ENCODE data around the gene TPD52L1.

The TPD52L1 gene

GRCh38 chr6:125217992-125218391 lies 64.4 kb downstream of the TPD52L1 start:
- Histone ChIP-seq H3K9ac (ENCODE audit: low read length) (no peak overlapping the region), H2BK5ac (ENCODE audit: low read length) (no peak overlapping the region), H2BK120ac (ENCODE audit: low read depth, low read length) (no peak overlapping the region), H3K4ac (ENCODE audit: low read depth, low read length) (no peak overlapping the region), H3K36me3 (ENCODE audit: control insufficient read depth, insufficient read depth, low read length) (no peaks in the 10 kb centered on the region), H4K8ac (ENCODE audit: low read depth, low read length) (no peak overlapping the region), H3K79me1 (ENCODE audit: low read length) (no peaks in the 10 kb centered on the region), H4K5ac (ENCODE audit: low read length) (no peak overlapping the region), H3K23ac (ENCODE audit: low read length) (no peak overlapping the region), H2AK5ac (ENCODE audit: low read length) (no peak overlapping the region), H3K4me3 (ENCODE audit: low read length) (no peak overlapping the region), H3K18ac (ENCODE audit: low read length) (no peak overlapping the region), H3K27ac (ENCODE audit: low read depth, low read length) (no peak overlapping the region), H3K4me2 (ENCODE audit: low read length) (no peak overlapping the region), H3K56ac (ENCODE audit: low read length) (no peak overlapping the region), H3K27me3 (ENCODE audit: insufficient read depth, low read length, poor library complexity) (no peaks in the 10 kb centered on the region), H3K4me1 (ENCODE audit: control insufficient read depth, low read depth, low read length) (no peaks in the 10 kb centered on the region), H3K79me2 (ENCODE audit: control insufficient read depth, insufficient read depth, low read length) (no peaks in the 10 kb centered on the region), H2BK15ac (replicated peaks; ENCODE audit: low read depth) (no peak overlapping the region)
- WGBS (ENCODE audit: extremely low coverage, insufficient coverage, low lambda C conversion rate), result no CpG with 5 or more reads among the region's 2 CpGs
- no peak for DNase-seq

DNA sequence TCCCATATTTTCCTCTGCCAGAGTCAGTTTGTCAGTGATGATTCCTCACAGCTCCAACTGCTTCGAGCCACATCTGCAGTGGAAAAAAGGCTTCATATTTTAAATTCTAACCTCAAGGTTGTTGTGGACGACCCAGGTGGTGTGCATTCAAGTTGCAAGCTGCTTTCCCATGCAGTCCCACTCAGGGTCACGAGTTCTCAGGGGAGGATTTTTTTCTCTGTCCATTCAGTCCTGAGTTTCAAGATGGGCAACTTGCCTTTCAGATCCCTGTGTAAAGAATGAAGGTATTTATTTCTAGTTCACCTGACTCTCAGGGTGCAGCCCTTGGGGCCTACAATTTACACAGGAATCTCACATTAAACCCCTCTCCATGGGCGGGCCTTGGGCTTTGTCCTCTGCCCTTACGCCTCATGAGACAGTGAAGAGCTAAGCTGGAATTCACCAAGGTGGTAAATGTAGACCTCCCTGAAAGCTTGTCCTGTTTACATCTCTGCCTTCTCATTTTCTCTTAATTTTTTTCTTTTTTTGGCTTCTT lies 65.9 kb downstream of the TPD52L1 start:
- H3K79me1 ChIP-seq (ENCODE audit: low read length), result no peaks in the 10 kb centered on the region
- WGBS (ENCODE audit: extremely low coverage, insufficient coverage, low lambda C conversion rate), result no CpG with 5 or more reads among the region's 5 CpGs
- no peak overlapping the region for H2BK15ac ChIP-seq (replicated peaks; ENCODE audit: low read depth)
- no peak overlapping the region for H3K18ac ChIP-seq (ENCODE audit: low read length)
- H3K27me3 ChIP-seq (ENCODE audit: insufficient read depth, low read length, poor library complexity), result no peaks in the 10 kb centered on the region
- no peak overlapping the region for H3K4ac ChIP-seq (ENCODE audit: low read depth, low read length)
- no peak overlapping the region for H4K8ac ChIP-seq (ENCODE audit: low read depth, low read length)
- no peaks in the 10 kb centered on the region for H3K4me1 ChIP-seq (ENCODE audit: control insufficient read depth, low read depth, low read length)
- H3K4me3 ChIP-seq (ENCODE audit: low read length), result no peak overlapping the region
- no peak overlapping the region for H3K23ac ChIP-seq (ENCODE audit: low read length)
- H3K56ac ChIP-seq (ENCODE audit: low read length), result no peak overlapping the region
- H2AK5ac ChIP-seq (ENCODE audit: low read length), result no peak overlapping the region
- H3K4me2 ChIP-seq (ENCODE audit: low read length), result no peak overlapping the region
- H2BK5ac ChIP-seq (ENCODE audit: low read length), result no peak overlapping the region
- no peak overlapping the region for H3K9ac ChIP-seq (ENCODE audit: low read length)
- H3K27ac ChIP-seq (ENCODE audit: low read depth, low read length), result no peak overlapping the region
- H3K36me3 ChIP-seq (ENCODE audit: control insufficient read depth, insufficient read depth, low read length), result no peaks in the 10 kb centered on the region
- DNase-seq, result no peak
- H2BK120ac ChIP-seq (ENCODE audit: low read depth, low read length), result no peak overlapping the region
- H3K79me2 ChIP-seq (ENCODE audit: control insufficient read depth, insufficient read depth, low read length), result no peaks in the 10 kb centered on the region
- H4K5ac ChIP-seq (ENCODE audit: low read length), result no peak overlapping the region

GRCh38 chr6:125220712-125221111 lies 67.1 kb downstream of the TPD52L1 start:
- Histone ChIP-seq H3K36me3 (ENCODE audit: control insufficient read depth, insufficient read depth, low read length) (no peaks in the 10 kb centered on the region), H3K9ac (ENCODE audit: low read length) (no peak overlapping the region), H2AK5ac (ENCODE audit: low read length) (no peak overlapping the region), H3K79me1 (ENCODE audit: low read length) (no peaks in the 10 kb centered on the region), H2BK120ac (ENCODE audit: low read depth, low read length) (no peak overlapping the region), H2BK5ac (ENCODE audit: low read length) (no peak overlapping the region), H3K23ac (ENCODE audit: low read length) (no peak overlapping the region), H3K56ac (ENCODE audit: low read length) (no peak overlapping the region), H3K79me2 (ENCODE audit: control insufficient read depth, insufficient read depth, low read length) (no peaks in the 10 kb centered on the region), H3K4me3 (ENCODE audit: low read length) (no peak overlapping the region), H3K4me1 (ENCODE audit: control insufficient read depth, low read depth, low read length) (no peaks in the 10 kb centered on the region), H3K18ac (ENCODE audit: low read length) (no peak overlapping the region), H3K4ac (ENCODE audit: low read depth, low read length) (no peak overlapping the region), H3K27ac (ENCODE audit: low read depth, low read length) (no peak overlapping the region), H4K5ac (ENCODE audit: low read length) (no peak overlapping the region), H3K27me3 (ENCODE audit: insufficient read depth, low read length, poor library complexity) (no peaks in the 10 kb centered on the region), H2BK15ac (replicated peaks; ENCODE audit: low read depth) (no peak overlapping the region), H3K4me2 (ENCODE audit: low read length) (no peak overlapping the region), H4K8ac (ENCODE audit: low read depth, low read length) (no peak overlapping the region)
- no CpG with 5 or more reads among the region's 2 CpGs for WGBS (ENCODE audit: extremely low coverage, insufficient coverage, low lambda C conversion rate)
- no peak for DNase-seq

GRCh38 chr6:125222531-125223455 lies 69.2 kb downstream of the TPD52L1 start:
- Histone ChIP-seq H3K79me2 (ENCODE audit: control insufficient read depth, insufficient read depth, low read length) (no peaks in the 10 kb centered on the region), H3K36me3 (ENCODE audit: control insufficient read depth, insufficient read depth, low read length) (no peaks in the 10 kb centered on the region), H2BK120ac (ENCODE audit: low read depth, low read length) (no peak overlapping the region), H3K23ac (ENCODE audit: low read length) (no peak overlapping the region), H3K4me3 (ENCODE audit: low read length) (no peak overlapping the region), H2BK5ac (ENCODE audit: low read length) (no peak overlapping the region), H3K4me2 (ENCODE audit: low read length) (no peak overlapping the region), H2AK5ac (ENCODE audit: low read length) (no peak overlapping the region), H3K27me3 (ENCODE audit: insufficient read depth, low read length, poor library complexity) (no peaks in the 10 kb centered on the region), H3K27ac (ENCODE audit: low read depth, low read length) (no peak overlapping the region), H3K79me1 (ENCODE audit: low read length) (no peaks in the 10 kb centered on the region), H2BK15ac (replicated peaks; ENCODE audit: low read depth) (no peak overlapping the region), H3K9ac (ENCODE audit: low read length) (no peak overlapping the region), H3K18ac (ENCODE audit: low read length) (no peak overlapping the region), H3K56ac (ENCODE audit: low read length) (no peak overlapping the region), H4K8ac (ENCODE audit: low read depth, low read length) (no peak overlapping the region), H4K5ac (ENCODE audit: low read length) (no peak overlapping the region), H3K4ac (ENCODE audit: low read depth, low read length) (no peak overlapping the region), H3K4me1 (ENCODE audit: control insufficient read depth, low read depth, low read length) (no peaks in the 10 kb centered on the region)
- no CpG with 5 or more reads among the region's 4 CpGs for WGBS (ENCODE audit: extremely low coverage, insufficient coverage, low lambda C conversion rate)
- DNase-seq, result no peak

DNA sequence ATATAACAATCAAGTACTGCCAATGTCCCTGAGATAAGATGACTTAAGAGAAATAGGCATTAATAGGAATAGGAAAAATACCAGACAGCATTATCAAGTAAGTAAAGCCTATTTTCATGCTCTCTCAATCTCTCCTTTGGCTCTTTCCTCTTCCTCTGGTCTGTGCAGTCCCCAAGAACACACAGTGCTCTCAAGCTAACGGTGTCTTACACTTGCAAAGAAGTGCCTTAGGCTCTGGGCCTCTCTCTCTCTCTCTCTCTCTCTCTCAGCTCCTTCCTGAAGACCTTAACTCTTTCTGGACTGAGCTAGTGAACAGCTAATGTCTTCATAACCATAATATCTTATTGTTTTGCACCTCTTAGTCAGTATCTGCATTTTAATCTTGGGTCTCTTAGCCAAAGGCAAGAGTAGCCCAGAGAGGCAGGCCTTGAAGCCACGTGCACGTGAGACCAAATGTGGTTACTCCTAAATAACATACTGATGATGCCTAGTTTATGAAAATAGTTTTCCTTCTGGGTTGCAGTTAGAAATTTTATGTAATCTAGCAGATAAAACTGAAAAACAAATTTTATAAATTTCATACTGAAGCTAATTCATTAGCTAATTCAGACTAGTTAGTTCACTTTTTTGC lies 70.8 kb downstream of the TPD52L1 start:
- Histone ChIP-seq H3K4me2 (ENCODE audit: low read length) (no peak overlapping the region), H2BK120ac (ENCODE audit: low read depth, low read length) (no peak overlapping the region), H3K23ac (ENCODE audit: low read length) (no peak overlapping the region), H3K4ac (ENCODE audit: low read depth, low read length) (no peak overlapping the region), H2AK5ac (ENCODE audit: low read length) (no peak overlapping the region), H3K56ac (ENCODE audit: low read length) (no peak overlapping the region), H2BK15ac (replicated peaks; ENCODE audit: low read depth) (no peak overlapping the region), H3K9ac (ENCODE audit: low read length) (no peak overlapping the region), H3K36me3 (ENCODE audit: control insufficient read depth, insufficient read depth, low read length) (no peaks in the 10 kb centered on the region), H3K4me3 (ENCODE audit: low read length) (no peak overlapping the region), H4K5ac (ENCODE audit: low read length) (no peak overlapping the region), H3K79me2 (ENCODE audit: control insufficient read depth, insufficient read depth, low read length) (no peaks in the 10 kb centered on the region), H4K8ac (ENCODE audit: low read depth, low read length) (no peak overlapping the region), H3K79me1 (ENCODE audit: low read length) (no peaks in the 10 kb centered on the region), H3K27me3 (ENCODE audit: insufficient read depth, low read length, poor library complexity) (no peaks in the 10 kb centered on the region), H2BK5ac (ENCODE audit: low read length) (no peak overlapping the region), H3K27ac (ENCODE audit: low read depth, low read length) (no peak overlapping the region), H3K18ac (ENCODE audit: low read length) (no peak overlapping the region), H3K4me1 (ENCODE audit: control insufficient read depth, low read depth, low read length) (no peaks in the 10 kb centered on the region)
- no CpG with 5 or more reads among the region's 3 CpGs for WGBS (ENCODE audit: extremely low coverage, insufficient coverage, low lambda C conversion rate)
- no peak for DNase-seq

All from mesendoderm (in vitro differentiated cells).